NCI-H2081 treated with DMSO at 0.1 percent for 48 hours (cell line): ENCODE results near the gene FSD1L.

Experiments
- DNase-seq: peaks from one replicate; lab custom pipeline; 2025; lab: John Stamatoyannopoulos, UW

Gene FSD1L

DNA sequence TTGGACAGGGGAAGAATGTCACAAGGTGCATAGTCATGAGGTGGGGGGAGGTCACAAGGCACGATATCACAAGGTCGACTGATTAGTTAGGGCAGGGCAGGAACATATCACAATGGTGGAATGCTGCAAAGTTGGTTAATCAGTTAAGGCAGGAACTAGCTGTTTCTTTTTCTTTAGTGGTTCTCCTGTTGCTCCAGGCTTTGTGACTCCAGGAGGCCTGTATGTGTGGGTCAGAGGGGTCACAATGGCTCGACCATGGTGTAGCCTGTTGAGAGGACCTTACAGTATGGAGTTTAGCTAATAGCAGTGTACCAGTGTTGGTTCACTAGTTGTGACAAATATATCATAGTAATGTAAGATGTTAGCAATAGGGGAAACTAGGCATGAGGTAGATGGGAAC is 12.4 kb upstream of the FSD1L start:
- DNase-seq, result no peak

DNA sequence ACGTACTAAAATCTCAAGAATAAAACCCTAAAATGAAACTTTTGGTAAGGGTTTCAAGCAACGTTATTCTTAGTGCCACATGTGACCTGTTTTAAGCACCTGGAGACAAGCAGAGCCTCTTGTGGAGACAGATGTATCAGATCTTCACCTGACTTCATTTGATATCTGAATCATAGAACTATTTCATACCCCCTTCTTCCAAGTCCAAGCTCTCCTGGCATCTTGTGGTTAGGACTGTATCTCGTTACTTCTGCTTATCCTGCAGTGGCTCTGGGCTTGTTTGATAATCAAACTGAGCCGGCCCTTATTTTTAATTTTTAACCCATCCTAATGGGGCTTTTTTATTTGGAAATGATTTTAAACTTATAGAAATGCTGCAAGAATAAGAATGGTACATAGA is 11.1 kb upstream of the FSD1L start:
- DNase-seq, result no peak

DNA sequence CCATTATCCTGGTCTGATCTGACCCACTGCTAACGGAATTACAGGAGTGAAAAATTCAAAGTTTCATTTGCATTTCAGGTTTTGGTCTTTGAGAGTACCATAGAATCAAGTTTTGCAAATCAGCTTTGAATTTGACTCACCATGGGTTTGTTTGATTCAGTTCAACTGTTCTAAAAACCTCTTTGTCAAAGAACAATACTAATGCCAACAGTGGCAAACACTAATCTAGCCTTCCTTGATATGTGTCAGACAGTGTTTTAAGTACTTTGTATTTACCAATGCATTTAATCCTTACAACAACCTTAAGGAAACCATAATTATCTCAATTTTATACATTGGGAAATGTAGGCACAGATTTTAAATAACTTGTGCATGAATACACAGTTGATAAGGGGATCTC is 10.1 kb upstream of the FSD1L start:
- no peak for DNase-seq

DNA sequence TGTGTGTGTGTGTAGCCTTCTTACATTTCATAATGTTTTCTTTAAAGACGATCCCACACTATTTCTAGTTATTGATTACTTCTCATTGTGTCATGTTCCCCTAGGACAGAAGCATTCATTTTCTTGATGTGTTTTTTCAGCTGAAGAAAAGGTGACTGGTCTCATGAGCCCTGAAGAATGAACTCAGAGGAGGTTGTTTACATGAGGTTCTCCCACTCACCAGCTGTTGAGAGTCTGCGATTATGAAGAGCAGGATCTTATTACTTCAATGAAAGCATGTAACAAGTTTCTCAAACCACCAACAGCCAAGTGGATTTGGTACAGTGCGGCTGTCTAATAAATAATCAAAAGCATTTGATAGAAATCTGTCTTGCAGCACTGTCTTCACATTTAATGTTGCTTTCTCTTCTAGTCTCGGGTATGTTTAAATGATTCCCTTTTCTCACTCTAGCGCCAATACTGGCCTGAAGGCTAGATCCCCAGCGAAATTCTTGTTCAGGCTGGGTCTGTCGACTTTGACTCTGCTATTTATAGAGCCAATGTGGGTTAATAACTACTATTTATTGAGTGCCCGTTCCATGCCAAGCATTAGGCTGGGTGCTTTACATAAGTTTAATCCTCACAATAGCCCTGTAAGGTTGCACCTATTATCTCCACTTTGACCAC is 9.6 kb upstream of the FSD1L start:
- DNase-seq, result no peak

DNA sequence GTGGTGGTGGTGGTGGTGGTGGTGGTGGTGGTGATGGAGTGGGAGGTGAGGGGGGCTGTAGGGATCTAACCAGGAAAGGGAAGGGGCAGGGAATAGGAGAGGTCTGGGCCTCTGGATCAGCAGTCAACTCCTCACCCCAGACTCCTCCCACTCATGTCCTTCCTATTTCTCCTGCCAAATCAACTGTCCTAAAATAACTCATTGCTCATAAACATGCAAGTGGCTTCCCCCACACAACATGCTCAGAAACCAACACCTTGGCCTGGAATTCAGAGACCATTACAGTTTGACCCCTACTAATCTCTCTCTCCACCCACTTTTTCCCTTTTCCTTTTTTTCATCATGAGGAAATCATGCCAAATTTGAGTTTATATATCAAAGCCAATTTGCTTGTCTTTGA is 8.4 kb upstream of the FSD1L start:
- no peak for DNase-seq

DNA sequence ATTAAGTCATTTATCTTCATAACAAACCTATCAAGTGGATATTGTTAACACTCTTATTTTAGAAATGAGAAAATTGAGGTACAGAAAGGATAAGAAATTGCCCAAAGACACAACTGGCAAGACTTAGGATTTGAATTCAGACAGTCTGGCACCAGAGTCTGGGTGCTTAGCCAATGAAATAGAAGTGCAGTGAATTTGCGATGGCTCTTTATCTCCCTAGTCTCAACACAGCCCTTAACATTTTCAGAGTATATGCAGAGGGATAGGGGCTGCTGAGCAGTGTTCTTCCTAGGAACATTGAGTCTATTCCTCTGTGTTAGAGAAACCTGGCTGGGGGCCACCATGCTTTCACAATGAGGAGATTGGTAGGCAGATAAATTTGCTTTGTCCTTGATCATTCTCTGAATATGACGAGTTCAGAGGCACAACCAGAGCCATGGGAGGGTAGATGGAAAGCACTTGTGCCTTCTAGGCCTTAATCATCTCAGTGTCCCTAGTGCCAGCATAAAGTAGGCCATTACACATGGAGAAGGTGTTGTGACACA is 6.1 kb upstream of the FSD1L start:
- DNase-seq, result no peak

DNA sequence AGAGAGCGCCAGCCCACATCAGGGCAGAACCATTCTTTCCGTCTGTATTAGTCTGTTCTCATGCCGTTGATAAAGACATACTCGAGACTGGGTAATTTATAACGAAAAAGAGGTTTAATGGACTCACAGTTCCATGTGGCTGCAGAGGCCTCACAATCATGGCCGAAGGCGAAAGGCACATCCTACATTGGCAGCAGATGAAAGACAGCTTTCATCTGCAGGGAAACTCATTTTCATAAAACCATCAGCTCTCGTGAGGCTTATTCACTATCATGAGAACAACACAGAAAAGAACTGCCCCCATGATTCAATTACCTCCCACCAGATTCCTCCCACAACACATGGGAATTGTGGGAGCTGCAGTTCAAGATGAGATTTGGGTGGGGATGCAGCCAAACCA is 4.7 kb upstream of the FSD1L start:
- DNase-seq, result no peak

DNA sequence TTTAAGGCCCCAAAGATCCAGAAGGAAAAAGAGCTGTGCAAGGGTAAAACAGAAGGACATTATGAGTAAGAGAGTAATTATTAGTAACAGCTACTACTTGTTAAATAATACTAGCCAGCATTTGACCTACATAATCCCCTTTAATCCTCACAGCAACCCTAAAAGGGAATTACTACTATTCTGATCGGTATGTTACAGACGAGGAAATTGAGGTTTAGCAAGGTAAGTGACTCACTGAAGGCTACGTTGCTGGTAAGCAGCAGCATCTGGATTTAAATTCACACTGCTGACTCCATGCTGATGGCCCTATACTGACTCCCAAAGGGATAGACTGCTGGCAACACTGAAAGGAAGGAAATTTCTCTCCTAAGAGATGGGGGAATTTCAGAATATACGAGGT is 3.7 kb upstream of the FSD1L start:
- no peak for DNase-seq

DNA sequence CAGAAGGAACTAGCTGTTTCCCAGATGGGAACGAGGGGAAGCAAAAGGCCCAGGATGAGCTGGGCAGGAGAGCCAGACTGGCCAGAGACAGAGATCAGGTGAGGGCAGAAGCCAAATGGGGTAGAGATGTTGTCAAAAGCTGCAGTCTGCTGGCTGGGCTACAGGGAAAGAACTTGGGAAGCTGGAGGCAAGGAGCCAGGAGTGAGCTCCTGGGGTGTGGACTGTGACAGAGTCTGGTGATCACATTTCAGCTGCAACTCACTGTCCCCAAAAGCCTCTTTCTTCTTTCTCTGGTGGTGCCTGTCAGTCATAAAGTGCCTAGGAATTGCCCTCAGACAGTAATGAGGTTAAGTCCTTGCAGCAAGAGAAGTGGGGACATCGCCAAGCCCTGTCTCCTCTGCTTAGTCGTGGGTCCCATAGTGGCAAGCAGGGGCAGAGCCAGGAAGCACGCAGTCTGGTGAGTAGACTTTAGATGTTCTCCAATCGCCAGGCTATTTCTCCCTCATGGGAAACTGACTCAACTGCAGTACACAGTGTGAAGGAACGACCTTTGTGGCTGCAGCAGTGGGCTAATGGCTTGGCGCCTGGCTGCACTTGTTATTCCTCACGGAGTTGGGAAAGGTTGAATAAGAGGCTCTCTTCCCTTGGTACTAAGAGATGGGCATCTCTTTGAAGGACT is 2.5 kb upstream of the FSD1L start:
- DNase-seq, result no peak

DNA sequence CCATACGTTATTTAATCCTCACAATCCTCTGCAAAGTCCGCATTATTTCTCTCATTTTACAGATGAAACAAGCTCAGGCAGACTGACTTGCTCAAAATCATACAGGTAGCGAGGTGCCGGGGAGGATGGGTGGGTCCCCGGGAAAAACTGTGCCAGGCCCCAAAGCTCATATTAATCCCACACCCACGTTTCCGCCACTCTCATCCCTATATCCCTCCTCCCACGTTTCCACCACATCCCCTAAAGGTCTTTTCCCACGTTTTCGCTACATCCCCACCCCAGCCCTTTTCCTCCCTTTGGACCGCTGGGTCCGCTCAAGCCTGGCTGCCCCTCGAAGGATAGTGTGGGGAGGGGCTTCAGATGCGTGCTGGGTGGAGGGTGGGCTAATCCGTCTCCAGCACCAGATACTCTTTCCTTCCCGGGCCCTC is 434 bp upstream of the FSD1L start:
- no peak for DNase-seq

DNA sequence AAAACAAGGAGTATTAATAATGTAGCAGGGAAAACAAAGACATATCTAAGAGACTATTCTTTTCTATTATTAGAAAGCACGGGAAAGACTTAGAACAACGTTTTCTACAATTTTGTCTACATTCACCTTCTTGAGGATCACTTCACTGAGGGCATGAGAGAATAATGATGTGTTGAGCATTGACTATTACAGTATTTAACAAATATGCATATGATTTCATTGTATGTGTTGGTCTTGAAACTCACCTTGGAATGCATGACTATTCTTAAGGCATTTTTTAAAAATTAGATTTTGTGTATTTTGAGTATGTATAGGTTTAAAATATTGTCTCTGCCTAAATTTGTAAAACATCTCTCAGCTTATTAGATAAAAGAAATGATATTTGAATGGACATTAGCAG is 1.2 kb downstream of the FSD1L start:
- no peak for DNase-seq

DNA sequence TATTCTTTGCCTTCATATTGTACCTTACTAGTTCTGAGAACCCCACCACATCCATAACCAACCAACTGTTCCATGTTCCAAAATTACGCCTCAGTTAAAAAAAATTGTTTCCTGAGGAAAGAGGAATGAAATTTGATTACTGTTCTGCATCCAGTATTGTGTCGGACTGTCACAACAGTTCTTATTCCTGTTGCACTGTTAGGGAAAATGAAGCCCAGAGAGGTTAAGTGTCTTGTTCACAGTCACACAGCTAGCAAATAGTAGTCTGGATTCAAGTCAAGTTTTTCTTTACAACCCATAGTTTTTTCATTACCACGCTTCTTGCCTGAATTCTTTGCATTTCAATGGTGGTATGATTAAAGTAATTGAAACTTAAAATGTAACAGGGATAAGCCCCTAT is 4.4 kb downstream of the FSD1L start:
- DNase-seq, result no peak

DNA sequence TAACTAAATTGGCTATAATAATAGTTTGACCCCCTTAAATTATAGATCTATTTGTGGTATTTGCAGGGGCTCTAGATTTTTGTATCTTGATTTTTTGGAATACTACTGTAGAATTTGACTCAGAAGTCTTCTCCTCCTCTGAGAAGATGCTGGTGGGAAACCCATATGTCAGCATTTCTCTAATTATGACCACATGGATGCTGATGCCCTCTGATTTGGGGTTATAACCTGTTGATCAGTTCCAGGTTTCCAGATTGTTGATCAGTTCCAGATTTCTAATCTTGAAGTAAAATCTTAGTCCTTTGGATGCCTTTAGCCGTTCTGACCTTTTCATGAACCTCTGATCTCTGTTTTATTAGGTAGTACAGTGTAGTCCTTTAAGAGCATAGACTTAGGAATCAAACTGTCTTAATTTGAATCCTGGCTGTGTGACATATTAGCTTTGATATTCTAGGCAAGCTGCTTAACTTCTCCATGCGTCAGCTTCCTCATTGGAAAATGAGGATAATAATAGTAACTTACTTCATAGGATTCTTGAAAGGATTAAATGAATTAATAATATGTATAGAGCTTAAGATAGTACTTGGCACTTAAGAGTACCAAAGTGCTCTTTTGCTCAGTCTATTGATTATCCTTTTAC is 8.1 kb downstream of the FSD1L start:
- no peak for DNase-seq

DNA sequence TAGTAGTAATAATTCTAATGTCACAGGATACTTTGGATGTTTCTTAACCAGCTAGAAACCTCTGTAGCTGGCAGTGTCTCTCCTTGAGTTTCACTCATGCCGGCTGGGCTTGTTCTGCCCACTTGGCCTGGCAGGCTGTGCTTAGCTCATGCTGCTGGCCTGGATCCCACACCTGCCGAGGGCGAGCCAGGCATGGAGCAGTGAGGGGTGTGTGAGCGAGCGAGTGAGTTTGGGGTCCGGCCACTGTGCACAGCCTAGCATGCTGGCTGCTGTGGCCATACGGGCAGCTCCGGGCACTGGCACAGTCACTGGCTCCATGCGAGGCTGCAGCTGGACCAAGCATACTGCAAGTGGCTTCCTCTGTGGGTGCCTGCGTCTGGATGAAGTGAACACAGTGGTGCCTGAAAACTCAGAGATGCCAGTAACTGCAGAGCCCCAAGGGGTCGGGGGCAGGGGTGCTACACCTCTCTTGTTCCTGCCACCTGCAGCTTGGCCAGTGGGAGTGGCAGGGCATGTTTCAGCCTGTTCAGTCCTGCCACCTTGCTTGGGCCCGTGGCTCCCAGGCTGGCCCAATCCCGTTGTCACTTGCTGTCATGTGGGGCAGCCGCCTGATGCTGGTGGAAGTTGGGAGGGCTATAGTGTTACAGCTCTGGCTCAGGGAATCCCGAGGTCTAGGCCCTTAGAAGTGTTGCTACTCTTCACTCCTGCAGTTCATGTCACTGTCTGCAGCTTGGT is 9.9 kb downstream of the FSD1L start:
- no peak for DNase-seq

DNA sequence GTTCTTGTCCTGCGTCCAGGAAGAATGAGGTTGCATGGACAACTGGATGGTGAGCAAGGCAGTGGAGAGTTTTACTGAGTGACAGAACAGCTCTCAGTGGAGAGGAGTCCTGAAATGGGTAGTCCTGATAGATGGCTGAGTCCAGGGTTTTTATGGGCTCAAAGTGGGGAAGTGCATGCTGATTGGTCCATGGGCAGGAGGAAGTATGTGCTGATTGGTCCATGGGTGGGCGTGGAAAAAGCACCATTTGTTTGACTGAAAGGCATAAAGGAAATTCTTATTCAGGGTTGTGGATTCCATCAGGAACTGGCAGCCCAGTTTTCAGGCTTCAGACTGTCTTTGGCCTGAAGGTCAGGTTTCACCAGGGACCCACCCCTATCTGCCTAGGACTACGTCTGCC is 10.6 kb downstream of the FSD1L start:
- DNase-seq, result no peak

DNA sequence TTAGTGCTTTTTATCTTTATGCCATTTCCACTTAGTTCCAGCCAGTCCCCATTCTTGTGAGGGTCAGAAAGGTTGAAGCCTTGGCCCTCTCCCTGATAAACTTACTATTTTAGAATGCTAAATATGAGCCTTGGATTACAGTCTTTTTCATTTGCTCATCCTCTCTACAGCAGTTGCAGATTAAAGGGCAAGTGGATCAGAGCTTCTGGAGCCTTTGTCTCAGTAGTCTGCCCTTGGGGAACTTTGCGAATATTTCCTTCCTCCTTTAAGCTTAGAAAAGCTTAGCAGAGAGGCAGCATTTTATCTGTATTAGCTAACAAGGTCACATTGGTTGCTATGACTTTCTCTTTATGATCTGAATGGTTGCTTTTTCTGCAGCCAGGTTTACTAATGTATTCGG is 11.5 kb downstream of the FSD1L start:
- DNase-seq, result no peak

DNA sequence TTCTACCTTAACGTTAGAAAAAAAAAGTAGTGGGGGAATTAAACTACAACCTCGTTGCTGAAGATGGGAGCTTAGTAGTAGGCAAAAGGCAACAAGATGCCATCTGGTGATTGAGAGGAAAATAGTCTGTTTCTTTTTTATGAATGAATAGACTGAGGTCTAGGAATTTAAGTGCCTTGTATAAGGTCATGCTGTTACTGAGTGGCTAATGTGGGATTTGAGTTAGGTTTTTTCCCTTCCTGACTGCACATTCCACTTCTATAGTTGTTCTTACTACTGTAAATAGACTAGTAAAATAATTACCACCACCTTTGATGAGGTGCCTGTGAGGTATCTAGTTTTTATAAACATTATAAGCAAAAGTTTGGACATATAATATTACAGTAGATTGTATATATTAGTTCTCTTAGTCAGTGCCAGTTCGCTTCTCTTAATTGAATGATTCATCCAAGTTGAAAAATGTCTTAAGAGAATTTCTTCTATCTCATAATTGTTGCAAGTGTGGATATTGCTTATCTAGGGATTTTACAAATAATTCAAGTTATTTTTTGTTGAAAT is 19.1 kb downstream of the FSD1L start:
- no peak for DNase-seq

DNA sequence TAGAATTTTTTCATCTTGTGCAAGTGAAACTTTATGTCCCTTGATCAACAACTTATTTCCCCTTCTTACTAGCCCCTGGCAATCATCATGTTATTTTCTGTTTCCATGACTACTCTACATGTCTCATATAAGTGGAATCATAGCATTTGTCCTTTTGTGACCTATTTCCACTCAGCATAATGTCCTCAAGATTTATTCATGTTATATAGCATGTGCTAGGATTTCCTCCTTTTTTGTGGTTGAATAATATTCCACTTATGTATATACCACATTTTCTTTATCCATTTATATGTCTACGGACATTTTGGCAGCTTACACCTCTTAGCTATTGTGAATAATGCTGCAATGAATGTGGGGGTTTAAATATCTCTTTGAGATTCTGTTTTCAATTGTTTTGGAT is 21.0 kb downstream of the FSD1L start:
- DNase-seq, result no peak

DNA sequence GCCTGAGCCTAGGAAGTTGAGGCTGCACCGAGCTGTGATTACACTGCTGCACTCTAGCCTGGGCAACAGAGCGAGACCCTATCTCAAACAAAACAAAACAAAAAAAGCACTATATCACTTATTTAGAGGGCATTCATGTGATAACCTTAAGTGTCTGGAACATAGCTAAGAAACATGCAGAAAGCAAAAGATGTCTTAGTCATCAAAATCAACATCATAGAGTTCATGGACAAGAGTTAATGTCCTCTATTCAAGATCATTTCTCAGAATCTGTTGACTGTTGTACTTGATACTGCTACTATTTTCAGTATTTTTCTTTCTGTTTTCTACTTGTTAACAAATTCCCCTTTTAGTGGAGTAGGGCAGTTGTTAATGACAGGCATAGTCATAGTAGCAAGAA is 25.4 kb downstream of the FSD1L start:
- no peak for DNase-seq

DNA sequence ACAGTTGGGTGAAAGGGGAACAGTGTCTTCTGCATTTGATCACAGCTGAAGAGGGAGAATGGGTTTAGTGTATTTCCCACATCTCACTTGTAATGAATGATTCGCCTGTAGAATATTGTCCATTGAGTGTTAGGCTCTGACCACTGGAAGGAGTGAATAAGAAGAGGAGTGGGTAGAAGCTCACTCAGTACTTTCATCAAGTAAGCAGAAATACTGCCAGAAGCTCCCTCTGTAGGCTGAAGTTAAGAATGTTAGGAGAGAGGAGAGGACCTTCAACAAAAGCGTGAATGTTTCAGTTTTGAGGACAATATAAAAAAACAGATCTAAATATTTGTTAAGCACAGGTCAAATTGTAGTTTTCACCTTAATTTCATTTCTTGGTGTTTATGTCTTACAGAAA is 27.5 kb downstream of the FSD1L start:
- DNase-seq, result no peak

DNA sequence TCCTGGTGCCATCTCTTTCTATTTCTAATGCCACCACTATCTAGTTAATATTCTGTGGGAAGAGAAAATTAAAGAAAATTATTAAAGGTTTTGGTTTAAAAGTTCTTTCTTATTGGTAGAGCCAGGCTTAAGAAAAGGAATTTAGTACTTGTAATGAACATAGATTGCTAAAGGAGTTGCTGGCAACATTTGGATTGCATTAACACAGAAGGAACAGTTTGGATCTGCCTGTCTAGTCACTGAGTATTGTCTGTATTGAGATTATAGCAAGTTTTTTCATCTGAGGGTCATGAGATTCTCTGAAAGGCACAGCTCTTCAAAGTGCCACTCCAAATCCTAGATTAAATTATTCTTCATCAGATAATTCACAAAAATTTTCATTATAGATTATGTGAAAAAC is 32.0 kb downstream of the FSD1L start:
- no peak for DNase-seq

DNA sequence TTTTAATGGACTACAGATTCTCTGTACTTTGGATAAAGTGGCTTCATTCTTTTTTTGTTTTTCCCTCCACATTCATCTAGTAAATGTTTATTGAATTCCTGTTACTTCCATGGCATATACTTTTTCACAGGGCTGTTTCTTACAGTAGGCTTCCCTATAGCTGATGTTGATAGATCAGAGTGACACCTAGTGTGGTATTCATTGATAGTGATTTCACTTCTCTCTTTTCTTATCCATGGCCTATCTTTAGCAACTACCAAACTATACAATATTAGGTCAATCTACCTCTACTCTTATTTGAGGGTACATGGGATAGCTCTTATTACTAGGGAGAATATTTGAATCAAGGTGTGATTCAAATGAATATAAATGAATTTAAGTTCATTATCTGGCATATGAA is 35.8 kb downstream of the FSD1L start:
- DNase-seq, result no peak
